ENCODE measurements around the gene KRTAP22-2. TPM values are rescaled to one million over a fixed set of nuclear protein-coding genes. Genes with fewer than 3 reads are reported as not detected.

Gene KRTAP22-2
- total and polyA plus RNA-seq, 2 donors (not counting 1 experiment from before 2014, with no cell fraction given) = not detected

DNA sequence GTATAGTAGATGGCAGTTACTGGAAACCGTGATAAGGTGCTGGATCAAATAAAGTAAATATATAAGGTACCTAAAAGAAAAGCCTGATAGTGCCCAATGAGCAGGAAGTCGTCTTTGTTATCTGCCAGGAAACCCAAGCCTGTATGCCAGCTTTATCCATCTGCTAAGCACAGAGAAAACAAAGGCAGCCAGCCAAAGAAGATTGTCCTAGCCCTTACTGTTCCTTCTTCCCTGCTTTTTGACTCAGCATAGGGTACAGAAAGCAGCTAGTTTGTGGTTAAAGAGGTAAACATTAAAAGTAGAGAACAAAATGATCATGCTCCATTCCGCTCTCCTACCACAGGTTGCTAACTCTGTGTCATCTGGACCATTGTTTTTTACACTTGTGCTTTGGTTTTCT lies 10.1 kb downstream of the KRTAP22-2 start:
- ATAC-seq (ENCODE audit: low read depth) (no peak), DNase-seq (no peak)
- no peak overlapping the region for H3K4me3 ChIP-seq (ENCODE audit: control extremely low read depth in 1 of 5, extremely low read depth in 1 of 5, insufficient read depth in 1 of 5, low read depth in 2 of 5, low read length in 4 of 5)
- no peak overlapping the region for H3K27ac Mint-ChIP-seq
- H3K4me1 ChIP-seq (ENCODE audit: control insufficient read depth in 2 of 2, insufficient read depth in 2 of 2, low read length in 2 of 2) = no peaks in the 10 kb centered on the region
- H3K9ac ChIP-seq (ENCODE audit: low read length) = no peak overlapping the region
- CTCF ChIA-PET = no interaction called here
- H3K4me2 ChIP-seq (replicated peaks; ENCODE audit: low read depth, low read length, poor library complexity, severe bottlenecking) = no peak overlapping the region
- no peaks in the 10 kb centered on the region for H3K27me3 Mint-ChIP-seq
- H3K27ac ChIP-seq (ENCODE audit: low read length in 2 of 2) = no peak overlapping the region
- H2AFZ ChIP-seq (ENCODE audit: insufficient read depth, low read depth, low read length, poor library complexity, severe bottlenecking) = no peak overlapping the region
- no CpG with 5 or more reads among the region's 3 CpGs for WGBS (ENCODE audit: insufficient coverage)
- H3K4me1 Mint-ChIP-seq = no peaks in the 10 kb centered on the region
- TF ChIP-seq, protein P1, sequence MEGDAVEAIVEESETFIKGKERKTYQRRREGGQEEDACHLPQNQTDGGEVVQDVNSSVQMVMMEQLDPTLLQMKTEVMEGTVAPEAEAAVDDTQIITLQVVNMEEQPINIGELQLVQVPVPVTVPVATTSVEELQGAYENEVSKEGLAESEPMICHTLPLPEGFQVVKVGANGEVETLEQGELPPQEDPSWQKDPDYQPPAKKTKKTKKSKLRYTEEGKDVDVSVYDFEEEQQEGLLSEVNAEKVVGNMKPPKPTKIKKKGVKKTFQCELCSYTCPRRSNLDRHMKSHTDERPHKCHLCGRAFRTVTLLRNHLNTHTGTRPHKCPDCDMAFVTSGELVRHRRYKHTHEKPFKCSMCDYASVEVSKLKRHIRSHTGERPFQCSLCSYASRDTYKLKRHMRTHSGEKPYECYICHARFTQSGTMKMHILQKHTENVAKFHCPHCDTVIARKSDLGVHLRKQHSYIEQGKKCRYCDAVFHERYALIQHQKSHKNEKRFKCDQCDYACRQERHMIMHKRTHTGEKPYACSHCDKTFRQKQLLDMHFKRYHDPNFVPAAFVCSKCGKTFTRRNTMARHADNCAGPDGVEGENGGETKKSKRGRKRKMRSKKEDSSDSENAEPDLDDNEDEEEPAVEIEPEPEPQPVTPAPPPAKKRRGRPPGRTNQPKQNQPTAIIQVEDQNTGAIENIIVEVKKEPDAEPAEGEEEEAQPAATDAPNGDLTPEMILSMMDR (IDR thresholded peaks at IDR 0.05) = no peak
- TF ChIP-seq EZH2 (IDR thresholded peaks at IDR 0.05; ENCODE audit: borderline replicate concordance, insufficient read depth, low read depth, low read length, poor library complexity, severe bottlenecking) = no peak
- no peaks in the 10 kb centered on the region for H4K20me1 ChIP-seq (ENCODE audit: control insufficient read depth, insufficient read depth, low read length, poor library complexity, severe bottlenecking)
- H3K9me3 ChIP-seq (ENCODE audit: control extremely low read depth in 1 of 3, control insufficient read depth in 2 of 3, insufficient read depth in 1 of 3, low read length in 2 of 3) = no peaks in the 10 kb centered on the region
- H3K27me3 ChIP-seq (replicated peaks in 1 of 4; ENCODE audit: control extremely low read depth in 1 of 4, control insufficient read depth in 3 of 4, insufficient read depth in 4 of 4, low read length in 3 of 4) = no peaks in the 10 kb centered on the region
- H3K9me3 Mint-ChIP-seq (ENCODE audit: insufficient read depth) = peaks cover 3% of the 10 kb centered on the region
- POLR2A ChIA-PET = no interaction called here
- no peak overlapping the region for H3K4me3 Mint-ChIP-seq
- intact Hi-C loops (cut with micrococcal nuclease) = no loop called here
- no peaks in the 10 kb centered on the region for H3K36me3 ChIP-seq (replicated peaks in 1 of 2; ENCODE audit: control extremely low read depth in 1 of 2, control insufficient read depth in 1 of 2, extremely low read depth in 1 of 2, insufficient read depth in 2 of 2, low read length in 1 of 2)
- H3K79me2 ChIP-seq (ENCODE audit: control insufficient read depth, insufficient read depth, low read length) = no peaks in the 10 kb centered on the region

DNA sequence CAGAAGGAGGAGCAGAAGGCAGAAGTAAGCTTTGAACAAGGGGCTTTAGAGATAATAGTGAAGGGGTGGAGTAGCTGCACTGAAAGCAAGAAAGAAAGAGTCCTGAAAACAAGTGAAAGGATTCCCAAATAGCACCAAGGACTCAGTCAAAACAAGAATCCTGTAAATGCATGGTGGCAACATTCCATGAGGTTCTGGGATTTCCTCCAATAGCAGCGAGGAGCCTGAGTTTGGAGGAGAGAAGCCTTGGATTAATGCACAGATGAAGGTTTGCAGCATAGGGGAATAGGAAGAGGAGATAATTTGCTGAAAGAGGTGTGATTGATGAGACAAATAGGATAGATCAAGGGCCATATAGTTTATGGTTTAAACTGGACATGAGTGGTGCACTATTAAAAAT lies 10.9 kb downstream of the KRTAP22-2 start:
- no peak overlapping the region for H3K4me3 ChIP-seq (ENCODE audit: control extremely low read depth in 1 of 5, extremely low read depth in 1 of 5, insufficient read depth in 1 of 5, low read depth in 2 of 5, low read length in 4 of 5)
- no peaks in the 10 kb centered on the region for H3K9me3 ChIP-seq (ENCODE audit: control extremely low read depth in 1 of 3, control insufficient read depth in 2 of 3, insufficient read depth in 1 of 3, low read length in 2 of 3)
- POLR2A ChIA-PET = no interaction called here
- H3K27me3 ChIP-seq (replicated peaks in 1 of 4; ENCODE audit: control extremely low read depth in 1 of 4, control insufficient read depth in 3 of 4, insufficient read depth in 4 of 4, low read length in 3 of 4) = no peaks in the 10 kb centered on the region
- no peak overlapping the region for H3K4me2 ChIP-seq (replicated peaks; ENCODE audit: low read depth, low read length, poor library complexity, severe bottlenecking)
- intact Hi-C loops (cut with micrococcal nuclease) = no loop called here
- H4K20me1 ChIP-seq (ENCODE audit: control insufficient read depth, insufficient read depth, low read length, poor library complexity, severe bottlenecking) = no peaks in the 10 kb centered on the region
- Mint-ChIP-seq H3K4me1 (no peaks in the 10 kb centered on the region), H3K27me3 (no peaks in the 10 kb centered on the region), H3K9me3 (ENCODE audit: insufficient read depth) (peaks cover 3% of the 10 kb centered on the region), H3K27ac (no peak overlapping the region), H3K4me3 (no peak overlapping the region)
- no peaks in the 10 kb centered on the region for H3K36me3 ChIP-seq (replicated peaks in 1 of 2; ENCODE audit: control extremely low read depth in 1 of 2, control insufficient read depth in 1 of 2, extremely low read depth in 1 of 2, insufficient read depth in 2 of 2, low read length in 1 of 2)
- no peak overlapping the region for H3K27ac ChIP-seq (ENCODE audit: low read length in 2 of 2)
- no peaks in the 10 kb centered on the region for H3K79me2 ChIP-seq (ENCODE audit: control insufficient read depth, insufficient read depth, low read length)
- CTCF ChIA-PET = no interaction called here
- no peak for DNase-seq
- H2AFZ ChIP-seq (ENCODE audit: insufficient read depth, low read depth, low read length, poor library complexity, severe bottlenecking) = no peak overlapping the region
- TF ChIP-seq EZH2 (IDR thresholded peaks at IDR 0.05; ENCODE audit: borderline replicate concordance, insufficient read depth, low read depth, low read length, poor library complexity, severe bottlenecking) = no peak
- TF ChIP-seq, protein P1 (IDR thresholded peaks at IDR 0.05) = no peak
- no peak for ATAC-seq (ENCODE audit: low read depth)
- H3K4me1 ChIP-seq (ENCODE audit: control insufficient read depth in 2 of 2, insufficient read depth in 2 of 2, low read length in 2 of 2) = no peaks in the 10 kb centered on the region
- WGBS (ENCODE audit: insufficient coverage) = 75% methylated on average over 1 of the region's 1 CpG
- H3K9ac ChIP-seq (ENCODE audit: low read length) = no peak overlapping the region

Measured in B cell (primary cell).